ENCODE data around the gene TTN. TPM values are rescaled to one million over a fixed set of nuclear protein-coding genes. Genes with fewer than 3 reads are reported as not detected.

TTN gene
- total and polyA plus RNA-seq, 2 of the 8 experiments (the other 6 are each of a cell fraction or from before 2014, with no cell fraction given), result 0.30 to 9.7 TPM

DNA sequence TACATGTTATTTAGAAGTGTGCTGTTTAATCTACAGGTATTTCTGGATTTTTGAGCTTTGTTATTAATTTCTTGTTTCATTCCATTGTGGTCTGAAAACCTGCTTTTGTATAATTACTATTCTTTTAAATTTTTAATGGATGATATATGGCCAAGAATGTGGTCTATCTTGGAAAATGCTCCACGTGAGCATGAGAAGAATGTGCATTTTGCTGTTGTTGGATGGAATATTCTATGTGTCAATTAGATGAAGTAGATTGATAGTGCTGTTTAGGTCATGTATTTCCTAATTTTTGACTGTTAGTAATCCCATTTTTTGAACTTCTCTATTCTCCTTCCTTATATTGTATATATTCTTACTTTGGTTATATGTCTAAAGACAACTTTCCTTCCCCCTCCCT lies 19.9 kb upstream of the TTN start:
- Histone ChIP-seq H3K56ac (replicated peaks; ENCODE audit: insufficient read length, low read depth, low read length) (no peak overlapping the region), H2BK12ac (ENCODE audit: low read depth, low read length) (no peak overlapping the region), H4K20me1 (replicated peaks in 1 of 2; ENCODE audit: control insufficient read depth in 1 of 2, insufficient read depth in 2 of 2, low read length in 2 of 2) (no peaks in the 10 kb centered on the region), H3K14ac (ENCODE audit: insufficient read length) (no peak overlapping the region), H2BK120ac (replicated peaks; ENCODE audit: low read depth, low read length) (no peak overlapping the region), H3K4me3 (ENCODE audit: extremely low read depth in 1 of 4, insufficient read depth in 2 of 4, low read depth in 3 of 4, low read length in 4 of 4) (no peak overlapping the region), H2BK20ac (ENCODE audit: low read length) (no peak overlapping the region), H3K9ac (replicated peaks in 1 of 4; ENCODE audit: extremely low read depth in 1 of 4, low read depth in 3 of 4, low read length in 3 of 4) (no peak overlapping the region), H3K79me2 (ENCODE audit: control insufficient read depth in 1 of 2, insufficient read depth in 2 of 2, low read length in 2 of 2) (no peaks in the 10 kb centered on the region), H3K9me3 (ENCODE audit: insufficient read depth in 2 of 2, low read depth in 1 of 2, low read length in 1 of 2) (no peaks in the 10 kb centered on the region), H3K36me3 (ENCODE audit: control insufficient read depth in 2 of 4, insufficient read depth in 4 of 4, low read length in 3 of 4) (no peaks in the 10 kb centered on the region), H2BK5ac (ENCODE audit: low read depth, low read length) (no peak overlapping the region), H2AFZ (ENCODE audit: low read length) (no peak overlapping the region), H4K91ac (replicated peaks; ENCODE audit: insufficient read length, low read length) (no peak overlapping the region), H3K4ac (replicated peaks; ENCODE audit: insufficient read length, low read depth, low read length) (no peak overlapping the region), H2BK15ac (ENCODE audit: low read length) (no peak overlapping the region), H4K5ac (ENCODE audit: insufficient read length, low read depth, low read length) (no peak overlapping the region), H3K23me2 (ENCODE audit: low read depth, low read length) (no peaks in the 10 kb centered on the region), H3K4me2 (ENCODE audit: insufficient read depth in 1 of 2, low read depth in 2 of 2, low read length in 2 of 2) (no peak overlapping the region), H3K18ac (ENCODE audit: extremely low read depth, low read length) (no peak overlapping the region), H3K27me3 (replicated peaks in 1 of 4; ENCODE audit: control insufficient read depth in 3 of 4, extremely low read depth in 1 of 4, insufficient read depth in 3 of 4, low read length in 3 of 4) (no peaks in the 10 kb centered on the region), H2AK5ac (ENCODE audit: low read depth, low read length) (no peak overlapping the region), H3K79me1 (ENCODE audit: low read depth, low read length) (no peaks in the 10 kb centered on the region), H4K8ac (ENCODE audit: extremely low read depth, insufficient read depth, low read length) (no peak overlapping the region), H3K27ac (ENCODE audit: low read depth, low read length) (no peak overlapping the region), H3K4me1 (replicated peaks in 1 of 4; ENCODE audit: control insufficient read depth in 3 of 4, insufficient read depth in 4 of 4, low read length in 3 of 4) (peaks cover 0 to 3% (median 0%) of the 10 kb centered on the region in 4 experiments; a peak in 1 of 7 replicates), H3K23ac (ENCODE audit: insufficient read length) (no peak overlapping the region)
- no peak for DNase-seq (ENCODE audit: low read depth in 1 of 2, low spot score in 2 of 2)
- ChIA-PET CTCF (ENCODE audit: partially characterized antibody) (interaction anchor here (1.0 to 1.6 kb wide), 4 partner anchors 14 to 193 kb away, joined by 3 to 6 read pairs (median 4); no protein-coding TSS in a partner anchor), POLR2A (ENCODE audit: partially characterized antibody) (interaction anchor here (0.9 kb wide), 1 partner anchor 15 kb away, joined by 4 read pairs; no protein-coding TSS in a partner anchor)
- no peak for FAIRE-seq
- TF ChIP-seq ZNF274 (IDR thresholded peaks at IDR 0.05; ENCODE audit: borderline replicate concordance, extremely low read depth, low read length) (no peak), SP1 (IDR thresholded peaks at IDR 0.05; ENCODE audit: low read depth, low read length) (no peak), KDM5A (IDR thresholded peaks at IDR 0.05; ENCODE audit: low read length) (no peak), SRF (IDR thresholded peaks at IDR 0.05; ENCODE audit: low read depth, low read length) (no peak), CBX8 (IDR thresholded peaks at IDR 0.05; ENCODE audit: borderline replicate concordance, low read depth, low read length) (no peak)
- WGBS, 2 experiments (ENCODE audit: extremely low coverage in 1 of 2, insufficient coverage in 1 of 2, insufficient read length in 1 of 2, insufficient replicate concordance in 2 of 2, low coverage in 1 of 2, low lambda C conversion rate in 2 of 2, missing lambda C conversion rate in 1 of 2), result 79% methylated on average over 1 of the region's 1 CpG; no CpG with 5 or more reads in 1 of the 2 experiments

All from H1 (cell line).